Kidney capillary endothelial cell (primary cell): Measurements from ENCODE around the gene PLB1.

Experiments used
- DNase-seq: peaks from one replicate; pipeline ENCODE4 v3.0.0-alpha.2; 2018; ENCODE audit warnings: low spot score

PLB1 gene

GRCh38 chr2:28628506-28628905 lies 132.6 kb downstream of the PLB1 start:
- no peak for DNase-seq

DNA sequence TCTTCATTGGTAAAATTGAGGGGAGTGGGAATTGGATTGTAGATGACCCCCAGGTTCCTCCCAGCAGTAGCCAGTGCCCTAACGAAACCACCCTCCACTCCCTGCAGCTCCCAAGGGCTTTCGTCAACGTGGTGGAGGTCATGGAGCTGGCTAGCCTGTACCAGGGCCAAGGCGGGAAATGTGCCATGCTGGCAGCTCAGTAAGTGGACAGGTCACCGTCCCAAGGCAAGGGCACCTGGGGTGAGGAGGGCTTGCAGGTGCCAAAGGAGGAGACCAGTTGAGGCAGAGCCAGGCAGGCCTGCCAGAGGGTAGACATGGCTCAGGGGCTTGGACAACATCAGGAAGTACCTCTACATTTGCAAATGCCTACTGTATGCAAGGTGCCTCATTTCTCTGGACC lies 133.1 kb downstream of the PLB1 start:
- DNase-seq, result no peak

DNA sequence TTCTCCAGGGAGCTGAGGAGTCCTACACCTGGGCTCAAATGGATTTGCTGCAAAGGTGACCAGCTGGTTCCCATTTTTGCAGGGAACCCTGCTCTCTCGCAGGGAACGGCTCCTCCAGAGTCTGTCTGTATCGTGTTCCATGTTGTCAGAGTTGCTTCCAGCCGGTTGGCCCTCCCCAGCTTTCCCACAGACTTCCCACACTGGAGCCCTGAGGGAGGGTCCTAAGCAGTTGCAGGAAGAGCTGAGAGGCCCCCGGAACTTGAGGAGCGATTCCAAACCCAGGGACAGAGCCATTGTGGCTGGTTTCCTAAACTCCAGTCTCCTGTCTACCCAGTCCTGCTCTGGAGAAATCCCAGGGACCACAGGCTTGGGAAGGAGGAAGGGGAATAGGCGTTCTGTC lies 134.1 kb downstream of the PLB1 start:
- DNase-seq, result no peak

DNA sequence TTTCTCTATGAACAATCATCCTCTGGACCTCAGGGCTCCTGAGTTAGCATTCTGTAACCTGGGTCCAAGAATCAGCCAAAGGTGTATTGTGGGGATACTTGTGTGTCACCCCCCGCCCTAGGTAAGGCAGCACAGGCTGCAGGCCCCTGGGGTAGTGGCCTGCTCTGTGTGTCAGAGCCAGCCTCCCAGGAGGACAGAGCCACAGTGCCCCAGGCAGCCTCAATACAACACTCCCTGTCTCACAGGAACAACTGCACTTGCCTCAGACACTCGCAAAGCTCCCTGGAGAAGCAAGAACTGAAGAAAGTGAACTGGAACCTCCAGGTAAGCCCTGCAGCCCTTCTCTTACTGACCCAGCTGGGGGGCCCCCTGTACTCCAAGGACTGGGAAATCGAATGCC lies 134.5 kb downstream of the PLB1 start:
- DNase-seq, result no peak

DNA sequence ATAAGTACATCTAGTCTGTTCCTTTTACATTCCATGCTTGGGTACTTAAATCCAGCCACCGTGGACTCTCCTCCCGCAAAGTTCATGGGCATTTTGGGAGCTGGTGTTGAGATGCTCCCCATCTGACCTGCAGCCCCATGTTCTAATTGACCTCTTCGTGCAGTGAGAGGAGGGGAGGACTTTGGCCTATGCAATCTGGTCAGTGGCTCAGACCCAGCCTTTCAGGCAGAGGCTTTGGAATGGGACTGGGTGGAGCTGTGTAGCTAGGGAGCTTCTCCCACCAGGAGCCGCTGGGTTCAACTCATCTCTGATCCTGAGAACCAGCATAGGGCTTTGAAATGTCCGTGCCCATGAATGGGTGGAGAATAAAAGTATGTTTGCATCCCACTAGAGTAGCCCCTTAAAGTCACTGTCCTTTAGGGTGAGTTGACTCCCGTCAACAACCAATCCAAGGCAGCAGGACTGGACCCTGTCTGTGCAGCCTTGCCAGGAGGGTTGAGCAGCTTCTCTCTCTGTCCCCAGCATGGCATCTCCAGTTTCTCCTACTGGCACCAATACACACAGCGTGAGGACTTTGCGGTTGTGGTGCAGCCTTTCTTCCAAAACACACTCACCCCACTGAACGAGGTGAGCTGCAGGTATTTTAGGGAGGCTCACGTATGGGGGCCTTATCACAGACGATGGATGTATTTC lies 135.8 kb downstream of the PLB1 start:
- no peak for DNase-seq

DNA sequence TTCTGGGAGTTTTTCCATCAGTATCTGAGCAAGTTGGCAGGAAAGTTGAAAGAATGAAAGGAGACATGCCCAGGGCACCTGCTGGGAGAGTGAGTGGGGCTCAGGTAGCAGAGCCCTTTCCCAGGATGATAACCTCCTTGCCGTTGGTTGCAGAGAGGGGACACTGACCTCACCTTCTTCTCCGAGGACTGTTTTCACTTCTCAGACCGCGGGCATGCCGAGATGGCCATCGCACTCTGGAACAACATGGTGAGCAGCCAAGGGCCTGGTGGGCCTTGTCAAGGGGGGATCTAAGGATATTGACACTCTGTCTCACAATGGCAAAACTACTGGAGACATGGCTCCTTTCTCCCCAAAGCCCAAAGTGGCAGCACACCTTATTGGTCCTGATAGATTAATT lies 136.9 kb downstream of the PLB1 start:
- DNase-seq, result no peak

- no peak for DNase-seq
Observed at GRCh38 chr2:28633204-28633603, 137.3 kb downstream of the PLB1 start.

- no peak for DNase-seq
Observed at GRCh38 chr2:28633746-28634145, 137.9 kb downstream of the PLB1 start.

GRCh38 chr2:28635191-28635611 lies 139.3 kb downstream of the PLB1 start:
- no peak for DNase-seq

- no peak for DNase-seq
Observed at GRCh38 chr2:28636491-28636890, 140.6 kb downstream of the PLB1 start.

- no peak for DNase-seq
Observed at GRCh38 chr2:28637066-28638047, 141.5 kb downstream of the PLB1 start.

DNA sequence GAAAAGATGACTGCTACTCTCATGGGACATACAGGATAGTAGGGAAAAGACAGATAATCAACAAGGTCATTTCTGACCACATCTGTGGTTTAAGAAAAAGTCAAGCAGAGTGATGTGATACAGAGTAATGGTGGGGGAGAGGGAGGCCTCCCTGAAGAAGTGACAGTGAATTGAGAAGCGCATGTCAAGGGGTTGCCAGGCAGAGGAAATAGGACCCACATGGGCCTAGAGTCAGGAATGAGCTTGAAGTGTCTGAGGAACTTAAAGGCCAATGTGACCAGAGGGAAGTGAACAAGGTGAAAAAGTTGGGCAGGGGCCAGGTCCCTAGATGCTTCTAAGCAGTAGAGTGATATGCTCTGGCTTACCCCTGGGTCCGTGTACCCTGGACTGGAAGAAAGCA lies 142.2 kb downstream of the PLB1 start:
- DNase-seq, result no peak

DNA sequence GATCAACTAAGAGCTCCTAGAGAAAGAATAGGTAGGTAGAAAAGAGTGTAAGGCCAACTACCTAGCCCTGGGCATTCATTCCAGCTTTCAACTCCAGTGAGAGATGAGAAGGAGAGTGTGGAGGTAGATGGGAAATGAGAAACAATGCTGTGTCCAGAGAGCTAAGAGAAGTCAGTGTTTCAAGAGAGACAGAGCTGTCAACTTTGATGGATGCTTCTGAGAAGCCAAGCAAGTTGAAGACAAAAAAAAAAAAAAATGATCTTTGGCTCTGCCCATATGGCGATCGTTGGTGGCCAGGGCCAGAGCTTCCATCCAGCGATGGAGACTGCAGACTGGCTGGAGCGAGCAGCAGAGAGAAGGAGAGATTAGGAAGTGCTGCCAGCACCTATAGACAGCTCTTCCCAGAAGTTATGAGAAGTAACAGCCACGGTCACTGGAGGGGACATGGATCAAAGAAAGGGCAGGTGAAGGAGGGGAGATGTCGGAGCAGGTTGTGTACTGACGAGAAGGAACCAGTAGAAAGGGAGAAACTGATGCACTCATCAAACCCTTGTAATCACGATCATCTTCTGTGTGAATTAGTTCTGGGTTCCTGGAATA lies 143.3 kb downstream of the PLB1 start:
- no peak for DNase-seq

DNA sequence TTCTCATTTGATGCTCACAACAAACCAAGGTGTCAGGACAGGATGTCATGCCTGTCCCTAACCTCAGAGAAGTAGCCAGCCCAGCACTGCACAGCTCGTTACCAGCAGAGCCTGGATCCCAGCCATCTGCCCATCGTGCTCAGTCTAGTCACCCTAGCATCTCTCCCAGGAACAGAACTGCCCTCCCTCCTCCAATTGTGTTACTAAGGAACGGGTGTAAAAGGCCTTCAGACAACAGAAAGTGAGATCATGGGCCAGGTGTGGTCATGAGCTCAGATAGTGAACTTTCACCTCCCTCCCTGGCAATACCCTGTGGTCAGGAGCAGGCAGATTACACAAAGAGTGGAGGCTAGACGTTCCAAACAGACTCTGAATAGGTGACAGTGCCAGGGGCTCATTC lies 144.0 kb downstream of the PLB1 start:
- DNase-seq, result no peak

DNA sequence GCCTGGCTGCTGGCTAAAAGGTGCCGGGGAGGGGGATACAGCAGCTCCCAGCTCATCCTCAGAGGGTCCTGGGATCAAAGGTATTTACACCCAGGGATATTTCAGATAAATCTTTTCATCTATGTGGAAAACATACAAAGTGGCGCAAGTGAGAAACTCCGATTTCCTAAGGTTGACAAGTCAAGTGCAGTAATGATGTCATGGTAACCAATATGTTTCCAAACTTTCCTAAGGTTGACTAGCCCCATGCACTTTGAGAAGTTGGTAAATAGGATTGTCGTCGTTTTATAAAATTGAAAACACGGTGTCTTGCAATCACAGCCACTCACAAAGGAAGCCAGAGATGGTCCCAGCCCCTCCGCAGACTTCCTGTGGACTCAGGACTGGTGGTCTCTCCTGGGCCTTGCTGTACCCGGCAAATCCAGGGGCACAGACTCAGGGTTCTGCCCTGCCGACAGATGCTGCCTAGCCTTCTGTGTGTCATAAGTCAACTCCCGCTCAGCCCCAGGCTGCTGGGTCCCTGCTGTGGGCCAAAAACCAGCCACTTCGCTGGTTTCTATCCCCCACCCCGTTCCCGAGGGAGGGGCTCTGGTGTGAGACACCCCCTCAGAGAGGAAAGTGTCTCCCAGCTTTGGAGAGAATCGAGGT lies 144.5 kb downstream of the PLB1 start:
- DNase-seq, result no peak

DNA sequence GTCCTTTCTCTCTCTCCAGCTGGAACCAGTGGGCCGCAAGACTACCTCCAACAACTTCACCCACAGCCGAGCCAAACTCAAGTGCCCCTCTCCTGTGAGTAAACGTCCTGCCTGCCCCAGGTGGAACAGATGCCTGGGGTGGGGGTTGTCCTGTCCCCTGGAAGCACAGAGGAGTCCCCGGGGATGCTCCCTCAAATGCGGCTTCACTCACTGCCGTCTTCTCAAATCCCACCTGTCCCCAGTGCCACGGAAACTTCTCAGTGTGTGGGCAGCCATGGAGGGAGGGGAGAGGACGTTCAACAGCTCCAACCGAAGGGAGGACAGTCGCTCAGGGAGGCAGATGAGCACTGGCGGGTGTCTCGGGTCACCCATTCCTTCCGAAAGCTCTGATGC lies 145.0 kb downstream of the PLB1 start:
- no peak for DNase-seq

DNA sequence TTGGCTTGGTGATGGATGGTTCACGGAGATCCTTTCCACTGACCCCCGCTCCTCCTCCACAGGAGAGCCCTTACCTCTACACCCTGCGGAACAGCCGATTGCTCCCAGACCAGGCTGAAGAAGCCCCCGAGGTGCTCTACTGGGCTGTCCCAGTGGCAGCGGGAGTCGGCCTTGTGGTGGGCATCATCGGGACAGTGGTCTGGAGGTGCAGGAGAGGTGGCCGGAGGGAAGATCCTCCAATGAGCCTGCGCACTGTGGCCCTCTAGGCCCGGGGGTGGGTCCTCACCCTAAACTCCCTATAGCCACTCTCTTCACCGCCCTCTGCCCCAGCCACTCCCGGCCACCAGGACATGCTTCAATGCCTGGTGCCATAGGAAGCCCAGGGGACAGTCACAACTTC lies 146.9 kb downstream of the PLB1 start:
- no peak for DNase-seq

GRCh38 chr2:28643327-28643726 lies 147.5 kb downstream of the PLB1 start:
- DNase-seq, result no peak

GRCh38 chr2:28643911-28644334 lies 148.1 kb downstream of the PLB1 start:
- DNase-seq, result peak; percentile 56

GRCh38 chr2:28644760-28645159 lies 148.9 kb downstream of the PLB1 start:
- no peak for DNase-seq

GRCh38 chr2:28645553-28645952 lies 149.7 kb downstream of the PLB1 start:
- DNase-seq, result no peak

DNA sequence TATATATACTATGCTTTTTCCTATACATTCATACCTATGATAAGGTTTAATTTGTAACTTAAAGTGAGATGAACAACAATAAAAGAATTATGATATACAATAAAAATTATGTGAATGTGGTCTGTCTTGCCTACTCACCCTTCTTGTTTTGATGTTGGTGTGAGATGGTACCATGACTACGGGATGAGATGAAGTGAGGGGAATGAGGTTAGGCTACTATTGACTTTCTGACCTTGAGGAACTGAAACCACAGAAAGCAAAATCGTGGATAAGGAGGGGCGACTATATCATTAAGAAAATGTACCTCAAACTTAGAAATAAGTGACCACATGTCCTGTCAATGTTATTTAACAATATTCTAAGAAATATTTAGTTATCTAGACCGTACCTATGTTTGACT lies 151.8 kb downstream of the PLB1 start:
- no peak for DNase-seq
